Subcutaneous abdominal adipose tissue (tissue), 5 donors: ENCODE results near the gene LAD1.

Experiments used
- H3K27ac ChIP-seq: one replicate; pipeline ENCODE4 v1.7.0; 2013; ENCODE audit warnings: low read depth, mild to moderate bottlenecking, inconsistent platforms, low read length, moderate library complexity
- H3K27me3 ChIP-seq, 5 donors: one replicate each; pipeline ENCODE4 v1.7.0; 2013; ENCODE audit warnings: low read length in 5 of 5, inconsistent platforms in 1 of 5; ENCODE audit not compliant: control insufficient read depth in 5 of 5, insufficient read depth in 4 of 5
- H3K36me3 ChIP-seq, 5 donors: one replicate each; pipeline ENCODE4 v1.7.0; 2013; ENCODE audit warnings: low read length in 5 of 5; ENCODE audit not compliant: control insufficient read depth in 5 of 5, insufficient read depth in 5 of 5
- H3K4me1 ChIP-seq, 5 donors: one replicate each; pipeline ENCODE4 v1.7.0; 2013; ENCODE audit warnings: low read length in 5 of 5, mild to moderate bottlenecking in 3 of 5, moderate library complexity in 1 of 5; ENCODE audit not compliant: control insufficient read depth in 5 of 5, insufficient read depth in 5 of 5
- H3K4me3 ChIP-seq, 5 donors: one replicate each; pipeline ENCODE4 v1.7.0; 2013; ENCODE audit warnings: low read length in 5 of 5, low read depth in 1 of 5
- H3K9ac ChIP-seq, 5 donors: one replicate each; pipeline ENCODE4 v1.7.0; 2013; ENCODE audit warnings: low read length in 5 of 5, mild to moderate bottlenecking in 4 of 5, moderate library complexity in 3 of 5
- H3K9me3 ChIP-seq, 5 donors: one replicate each; pipeline ENCODE4 v1.7.0; 2013; ENCODE audit warnings: low read length in 5 of 5; ENCODE audit not compliant: control insufficient read depth in 5 of 5
- donor health status: healthy.
- donor health status: healthy.
- donor health status: healthy.
- donor health status: healthy.
- donor health status: healthy.

Gene LAD1

GRCh38 chr1:201355471-201355870 is 43.7 kb downstream of the LAD1 start:
- no peaks in the 10 kb centered on the region for H3K9me3 ChIP-seq
- no peak overlapping the region for H3K9ac ChIP-seq
- peaks cover 0 to 14% (median 4%) of the 10 kb centered on the region in 5 donors for H3K27me3 ChIP-seq
- H3K27ac ChIP-seq: no peak overlapping the region
- H3K36me3 ChIP-seq: no peaks in the 10 kb centered on the region
- no peak overlapping the region for H3K4me3 ChIP-seq
- H3K4me1 ChIP-seq: peaks cover 0 to 16% (median 0%) of the 10 kb centered on the region in 5 donors

GRCh38 chr1:201354901-201355295 is 44.2 kb downstream of the LAD1 start:
- no peak overlapping the region for H3K27ac ChIP-seq
- H3K9ac ChIP-seq: no peak overlapping the region
- no peak overlapping the region for H3K4me3 ChIP-seq
- no peaks in the 10 kb centered on the region for H3K36me3 ChIP-seq
- H3K9me3 ChIP-seq: no peaks in the 10 kb centered on the region
- H3K4me1 ChIP-seq: peaks cover 0 to 16% (median 0%) of the 10 kb centered on the region in 5 donors
- H3K27me3 ChIP-seq: peaks cover 0 to 14% (median 4%) of the 10 kb centered on the region in 5 donors

GRCh38 chr1:201354151-201354900 is 44.8 kb downstream of the LAD1 start:
- Histone ChIP-seq H3K27me3 (peaks cover 0 to 14% (median 4%) of the 10 kb centered on the region in 5 donors), H3K9ac (no peak overlapping the region), H3K9me3 (no peaks in the 10 kb centered on the region), H3K36me3 (no peaks in the 10 kb centered on the region), H3K4me3 (no peak overlapping the region), H3K27ac (no peak overlapping the region), H3K4me1 (peaks cover 0 to 15% (median 0%) of the 10 kb centered on the region in 5 donors)

GRCh38 chr1:201353186-201353940 is 45.8 kb downstream of the LAD1 start:
- H3K4me3 ChIP-seq: no peak overlapping the region
- H3K27ac ChIP-seq: no peak overlapping the region
- H3K36me3 ChIP-seq: no peaks in the 10 kb centered on the region
- peaks cover 0 to 14% (median 4%) of the 10 kb centered on the region in 5 donors for H3K27me3 ChIP-seq
- H3K9ac ChIP-seq: no peak overlapping the region
- no peaks in the 10 kb centered on the region for H3K9me3 ChIP-seq
- H3K4me1 ChIP-seq: peaks cover 0 to 14% (median 0%) of the 10 kb centered on the region in 5 donors

- Histone ChIP-seq H3K27me3 (peaks cover 3 to 26% (median 10%) of the 10 kb centered on the region in 5 donors), H3K36me3 (no peaks in the 10 kb centered on the region), H3K9ac (no peak overlapping the region), H3K9me3 (no peaks in the 10 kb centered on the region), H3K4me1 (peaks cover 0 to 25% (median 0%) of the 10 kb centered on the region in 5 donors), H3K27ac (no peak overlapping the region), H3K4me3 (no peak overlapping the region)
Observed at GRCh38 chr1:201351617-201352016, 47.5 kb downstream of the LAD1 start.

- Histone ChIP-seq H3K27me3 (peaks cover 3 to 29% (median 10%) of the 10 kb centered on the region in 5 donors), H3K4me1 (peaks cover 0 to 32% (median 0%) of the 10 kb centered on the region in 5 donors), H3K4me3 (no peak overlapping the region), H3K9ac (no peak overlapping the region), H3K27ac (no peak overlapping the region), H3K9me3 (no peaks in the 10 kb centered on the region), H3K36me3 (no peaks in the 10 kb centered on the region)
Observed at GRCh38 chr1:201350884-201351283, 48.2 kb downstream of the LAD1 start.

- Histone ChIP-seq H3K9ac (no peak overlapping the region), H3K9me3 (no peaks in the 10 kb centered on the region), H3K4me3 (no peak overlapping the region), H3K36me3 (no peaks in the 10 kb centered on the region), H3K27ac (no peak overlapping the region), H3K4me1 (peaks cover 0 to 32% (median 0%) of the 10 kb centered on the region in 5 donors), H3K27me3 (peaks cover 3 to 30% (median 10%) of the 10 kb centered on the region in 5 donors)
Observed at GRCh38 chr1:201350361-201350725, 48.8 kb downstream of the LAD1 start.

GRCh38 chr1:201349092-201349491 is 50.0 kb downstream of the LAD1 start:
- Histone ChIP-seq H3K27me3 (peaks cover 3 to 27% (median 10%) of the 10 kb centered on the region in 5 donors), H3K27ac (no peak overlapping the region), H3K4me1 (peaks cover 0 to 32% (median 0%) of the 10 kb centered on the region in 5 donors)

GRCh38 chr1:201348211-201348566 is 50.9 kb downstream of the LAD1 start:
- H3K27me3 ChIP-seq: peaks cover 3 to 18% (median 5%) of the 10 kb centered on the region in 5 donors
- H3K36me3 ChIP-seq: no peaks in the 10 kb centered on the region
- H3K9ac ChIP-seq: no peak overlapping the region
- H3K4me3 ChIP-seq: no peak overlapping the region
- H3K4me1 ChIP-seq: peaks cover 0 to 32% (median 0%) of the 10 kb centered on the region in 5 donors
- no peaks in the 10 kb centered on the region for H3K9me3 ChIP-seq
- no peak overlapping the region for H3K27ac ChIP-seq

More at GRCh38 chr1:201349092-201349491, 50.0 kb downstream of the LAD1 start:
- Histone ChIP-seq H3K9ac (no peak overlapping the region), H3K9me3 (no peaks in the 10 kb centered on the region), H3K4me3 (no peak overlapping the region), H3K36me3 (no peaks in the 10 kb centered on the region)
